ENCODE data around the gene EHMT1.

EHMT1 gene

DNA sequence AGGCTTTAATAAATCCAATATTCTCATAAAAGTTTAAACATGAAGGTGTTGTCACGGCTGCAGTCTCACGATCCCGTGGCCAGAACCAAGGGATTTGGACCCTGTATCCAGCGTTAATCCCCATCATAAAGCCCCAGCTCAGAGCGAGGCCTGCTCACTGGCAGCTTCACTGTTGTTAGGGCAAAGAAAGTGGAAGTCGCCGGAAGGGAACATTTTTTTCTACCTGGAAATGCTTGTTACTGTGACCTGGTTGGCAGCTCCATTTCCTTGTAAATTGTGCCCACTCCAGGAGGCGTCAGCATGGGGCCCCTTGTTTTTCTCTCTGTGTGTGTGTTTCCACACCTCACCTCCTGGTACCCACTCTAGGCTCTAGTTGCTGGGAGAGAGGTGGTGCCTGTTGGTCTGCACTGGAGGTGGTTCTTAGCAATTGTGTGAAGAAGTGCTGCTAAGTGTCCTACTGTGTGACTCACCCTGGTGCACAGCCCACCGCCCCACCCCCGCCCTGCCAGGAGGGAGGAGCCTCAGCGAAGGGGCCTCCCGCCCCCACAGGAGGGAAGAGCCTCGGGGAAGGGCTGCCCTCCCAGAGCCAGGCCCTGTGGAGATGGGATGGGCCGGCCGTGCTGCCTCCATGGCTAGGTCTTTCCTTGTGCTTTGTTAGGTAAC lies 105.1 kb downstream of the EHMT1 start:
- ATAC-seq: no peak
- no peak for TF ChIP-seq ESRRG (CRISPR knock-in tag; IDR thresholded peaks at IDR 0.05)
- no peak for TF ChIP-seq TCF4 (CRISPR knock-in tag; IDR thresholded peaks at IDR 0.05; ENCODE audit: borderline replicate concordance)
- no peak for TF ChIP-seq CREB5 (CRISPR knock-in tag; IDR thresholded peaks at IDR 0.05; ENCODE audit: low read depth)
- no peak for TF ChIP-seq ZC3H10 (CRISPR knock-in tag; IDR thresholded peaks at IDR 0.05)
- no peak for TF ChIP-seq GLIS3 (CRISPR knock-in tag; IDR thresholded peaks at IDR 0.05)
- TF ChIP-seq BACH2 (CRISPR knock-in tag; IDR thresholded peaks at IDR 0.05; ENCODE audit: borderline replicate concordance): no peak
- no peak for TF ChIP-seq TOX (CRISPR knock-in tag; IDR thresholded peaks at IDR 0.05; ENCODE audit: borderline replicate concordance)
- no peak for TF ChIP-seq PPARA (CRISPR knock-in tag; IDR thresholded peaks at IDR 0.05; ENCODE audit: borderline replicate concordance)
- TF ChIP-seq, protein P1, sequence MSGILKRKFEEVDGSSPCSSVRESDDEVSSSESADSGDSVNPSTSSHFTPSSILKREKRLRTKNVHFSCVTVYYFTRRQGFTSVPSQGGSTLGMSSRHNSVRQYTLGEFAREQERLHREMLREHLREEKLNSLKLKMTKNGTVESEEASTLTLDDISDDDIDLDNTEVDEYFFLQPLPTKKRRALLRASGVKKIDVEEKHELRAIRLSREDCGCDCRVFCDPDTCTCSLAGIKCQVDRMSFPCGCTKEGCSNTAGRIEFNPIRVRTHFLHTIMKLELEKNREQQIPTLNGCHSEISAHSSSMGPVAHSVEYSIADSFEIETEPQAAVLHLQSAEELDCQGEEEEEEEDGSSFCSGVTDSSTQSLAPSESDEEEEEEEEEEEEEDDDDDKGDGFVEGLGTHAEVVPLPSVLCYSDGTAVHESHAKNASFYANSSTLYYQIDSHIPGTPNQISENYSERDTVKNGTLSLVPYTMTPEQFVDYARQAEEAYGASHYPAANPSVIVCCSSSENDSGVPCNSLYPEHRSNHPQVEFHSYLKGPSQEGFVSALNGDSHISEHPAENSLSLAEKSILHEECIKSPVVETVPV (CRISPR knock-in tag; IDR thresholded peaks at IDR 0.05): no peak
- no peak for TF ChIP-seq CSDC2 (CRISPR knock-in tag; IDR thresholded peaks at IDR 0.05)
- TF ChIP-seq PATZ1 (CRISPR knock-in tag; IDR thresholded peaks at IDR 0.05; ENCODE audit: borderline replicate concordance): no peak
- no peak for TF ChIP-seq SNAI2 (CRISPR knock-in tag; IDR thresholded peaks at IDR 0.05)
- TF ChIP-seq OSR1 (CRISPR knock-in tag; IDR thresholded peaks at IDR 0.05): no peak
- TF ChIP-seq ZFP3 (CRISPR knock-in tag; IDR thresholded peaks at IDR 0.05): no peak
- TF ChIP-seq, protein P2, sequence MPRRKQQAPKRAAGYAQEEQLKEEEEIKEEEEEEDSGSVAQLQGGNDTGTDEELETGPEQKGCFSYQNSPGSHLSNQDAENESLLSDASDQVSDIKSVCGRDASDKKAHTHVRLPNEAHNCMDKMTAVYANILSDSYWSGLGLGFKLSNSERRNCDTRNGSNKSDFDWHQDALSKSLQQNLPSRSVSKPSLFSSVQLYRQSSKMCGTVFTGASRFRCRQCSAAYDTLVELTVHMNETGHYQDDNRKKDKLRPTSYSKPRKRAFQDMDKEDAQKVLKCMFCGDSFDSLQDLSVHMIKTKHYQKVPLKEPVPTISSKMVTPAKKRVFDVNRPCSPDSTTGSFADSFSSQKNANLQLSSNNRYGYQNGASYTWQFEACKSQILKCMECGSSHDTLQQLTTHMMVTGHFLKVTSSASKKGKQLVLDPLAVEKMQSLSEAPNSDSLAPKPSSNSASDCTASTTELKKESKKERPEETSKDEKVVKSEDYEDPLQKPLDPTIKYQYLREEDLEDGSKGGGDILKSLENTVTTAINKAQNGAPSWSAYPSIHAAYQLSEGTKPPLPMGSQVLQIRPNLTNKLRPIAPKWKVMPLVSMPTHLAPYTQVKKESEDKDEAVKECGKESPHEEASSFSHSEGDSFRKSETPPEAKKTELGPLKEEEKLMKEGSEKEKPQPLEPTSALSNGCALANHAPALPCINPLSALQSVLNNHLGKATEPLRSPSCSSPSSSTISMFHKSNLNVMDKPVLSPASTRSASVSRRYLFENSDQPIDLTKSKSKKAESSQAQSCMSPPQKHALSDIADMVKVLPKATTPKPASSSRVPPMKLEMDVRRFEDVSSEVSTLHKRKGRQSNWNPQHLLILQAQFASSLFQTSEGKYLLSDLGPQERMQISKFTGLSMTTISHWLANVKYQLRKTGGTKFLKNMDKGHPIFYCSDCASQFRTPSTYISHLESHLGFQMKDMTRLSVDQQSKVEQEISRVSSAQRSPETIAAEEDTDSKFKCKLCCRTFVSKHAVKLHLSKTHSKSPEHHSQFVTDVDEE (CRISPR knock-in tag; IDR thresholded peaks at IDR 0.05): no peak
- TF ChIP-seq ZNF70 (CRISPR knock-in tag; IDR thresholded peaks at IDR 0.05): no peak
- TF ChIP-seq ARNTL (CRISPR knock-in tag; IDR thresholded peaks at IDR 0.05; ENCODE audit: borderline replicate concordance, low read depth): no peak

- TF ChIP-seq TCF4 (CRISPR knock-in tag; IDR thresholded peaks at IDR 0.05; ENCODE audit: borderline replicate concordance): no peak
- no peak for TF ChIP-seq TOX (CRISPR knock-in tag; IDR thresholded peaks at IDR 0.05; ENCODE audit: borderline replicate concordance)
- TF ChIP-seq ZC3H10 (CRISPR knock-in tag; IDR thresholded peaks at IDR 0.05): no peak
- TF ChIP-seq ZFP30 (CRISPR knock-in tag; IDR thresholded peaks at IDR 0.05): no peak
- TF ChIP-seq, protein P2 (CRISPR knock-in tag; IDR thresholded peaks at IDR 0.05): no peak
- no peak for TF ChIP-seq PATZ1 (CRISPR knock-in tag; IDR thresholded peaks at IDR 0.05; ENCODE audit: borderline replicate concordance)
- no peak for TF ChIP-seq CSDC2 (CRISPR knock-in tag; IDR thresholded peaks at IDR 0.05)
- no peak for TF ChIP-seq ISL1 (CRISPR knock-in tag; IDR thresholded peaks at IDR 0.05)
- TF ChIP-seq ZNF565 (CRISPR knock-in tag; conservative IDR thresholded peaks at IDR 0.05; ENCODE audit: low read depth): no peak
- TF ChIP-seq PPARA (CRISPR knock-in tag; IDR thresholded peaks at IDR 0.05; ENCODE audit: borderline replicate concordance): no peak
- no peak for TF ChIP-seq SNAI2 (CRISPR knock-in tag; IDR thresholded peaks at IDR 0.05)
- TF ChIP-seq, protein P1 (CRISPR knock-in tag; IDR thresholded peaks at IDR 0.05): no peak
- TF ChIP-seq ESRRG (CRISPR knock-in tag; IDR thresholded peaks at IDR 0.05): no peak
- TF ChIP-seq CREB5 (CRISPR knock-in tag; IDR thresholded peaks at IDR 0.05; ENCODE audit: low read depth): no peak
- no peak for ATAC-seq
These were observed 106.0 kb downstream of the EHMT1 start for GRCh38 chr9:137724818-137725240.
